Activated B cell treated with CpG ODN at 0.5 μM for 24 hours (primary cell): ENCODE results near the gene STXBP6. TPM values are rescaled to one million over a fixed set of nuclear protein-coding genes. Genes with fewer than 3 reads are reported as not detected.

Source experiments
- ATAC-seq: fragments of 200-7000 bp; cut with Tn5 transposase; one replicate; pipeline ENCODE4 v1.10.0; 2021; ENCODE audit warnings: low read depth, mild to moderate bottlenecking, moderate library complexity
- CTCF ChIA-PET: fragments of 350-600 bp; sonication (Branson Sonifier 250); formaldehyde crosslinking; loops from one replicate; lab custom pipeline; 2021; ENCODE audit warnings: antibody characterized with exemption; lab: Charles Lee
- POLR2A ChIA-PET: fragments of 350-600 bp; sonication (Branson Sonifier 250); formaldehyde crosslinking; loops from one replicate; lab custom pipeline; 2021; ENCODE audit warnings: antibody characterized with exemption; lab: Charles Lee
- DNase-seq: peaks from one replicate; pipeline ENCODE4 v3.0.0; 2022
- H3K27ac Mint-ChIP-seq: one replicate; pipeline ENCODE4 v1.8.0; 2020; ENCODE audit warnings: mixed read lengths
- H3K27me3 Mint-ChIP-seq: one replicate; pipeline ENCODE4 v1.8.0; 2021; ENCODE audit warnings: mixed read lengths
- H3K36me3 Mint-ChIP-seq: one replicate; pipeline ENCODE4 v1.8.0; 2021; ENCODE audit warnings: low read depth, mixed read lengths
- H3K4me1 Mint-ChIP-seq: one replicate; pipeline ENCODE4 v1.8.0; 2021; ENCODE audit warnings: mixed read lengths
- H3K4me3 Mint-ChIP-seq: one replicate; pipeline ENCODE4 v1.8.0; 2020; ENCODE audit warnings: mild to moderate bottlenecking, mixed read lengths
- H3K9me3 Mint-ChIP-seq: one replicate; pipeline ENCODE4 v1.8.0; 2020; ENCODE audit warnings: mixed read lengths
- intact Hi-C: fragments of 100-400 bp; cut with micrococcal nuclease; formaldehyde crosslinking; loops from one replicate; pipeline ENCODE4 v1.15.1; 2024
- total RNA-seq: library from RNA; stranded (reverse); gene quantifications from 2 replicates; pipeline ENCODE4 v1.2.3, GENCODE V29; 2022
- TF ChIP-seq, protein P1 (sequence below): fragments of 200-600 bp; IDR thresholded peaks from one replicate; pipeline ENCODE4 v1.8.0; 2022; ENCODE audit warnings: antibody characterized with exemption, mild to moderate bottlenecking

Gene STXBP6
- total RNA-seq, 1 donor from 2014 or later: 0.22 TPM

DNA sequence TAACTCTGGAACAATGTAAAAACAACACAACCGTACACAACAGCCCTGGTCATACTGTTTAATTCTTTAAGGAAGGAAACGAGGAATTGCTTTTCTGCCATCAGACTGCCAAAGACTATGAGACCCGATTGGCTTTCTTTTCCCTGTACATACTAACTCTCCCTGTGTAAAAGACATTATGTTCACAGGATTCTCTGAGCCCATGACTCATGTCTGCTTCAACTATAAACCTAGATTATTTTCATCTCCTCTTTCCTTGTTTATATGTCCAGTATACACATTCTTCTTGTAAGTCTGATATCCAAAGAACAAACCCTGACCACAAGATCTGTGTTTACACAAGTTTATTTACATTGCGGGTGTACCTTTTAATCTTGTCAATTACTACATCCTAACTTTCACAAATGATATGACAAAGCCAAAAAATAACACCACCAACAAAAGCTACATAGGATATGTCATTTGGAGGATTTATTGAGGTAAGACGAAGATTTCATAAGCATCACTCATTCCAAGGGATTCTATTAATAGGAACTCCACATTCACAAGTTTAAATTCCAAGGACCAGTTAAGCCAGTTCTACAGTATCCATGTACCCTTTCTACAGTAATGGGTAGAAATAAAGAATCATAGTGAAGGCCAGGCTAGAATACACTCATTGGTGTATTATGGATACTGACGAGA, 67.3 kb downstream of the STXBP6 start:
- TF ChIP-seq, protein P1, sequence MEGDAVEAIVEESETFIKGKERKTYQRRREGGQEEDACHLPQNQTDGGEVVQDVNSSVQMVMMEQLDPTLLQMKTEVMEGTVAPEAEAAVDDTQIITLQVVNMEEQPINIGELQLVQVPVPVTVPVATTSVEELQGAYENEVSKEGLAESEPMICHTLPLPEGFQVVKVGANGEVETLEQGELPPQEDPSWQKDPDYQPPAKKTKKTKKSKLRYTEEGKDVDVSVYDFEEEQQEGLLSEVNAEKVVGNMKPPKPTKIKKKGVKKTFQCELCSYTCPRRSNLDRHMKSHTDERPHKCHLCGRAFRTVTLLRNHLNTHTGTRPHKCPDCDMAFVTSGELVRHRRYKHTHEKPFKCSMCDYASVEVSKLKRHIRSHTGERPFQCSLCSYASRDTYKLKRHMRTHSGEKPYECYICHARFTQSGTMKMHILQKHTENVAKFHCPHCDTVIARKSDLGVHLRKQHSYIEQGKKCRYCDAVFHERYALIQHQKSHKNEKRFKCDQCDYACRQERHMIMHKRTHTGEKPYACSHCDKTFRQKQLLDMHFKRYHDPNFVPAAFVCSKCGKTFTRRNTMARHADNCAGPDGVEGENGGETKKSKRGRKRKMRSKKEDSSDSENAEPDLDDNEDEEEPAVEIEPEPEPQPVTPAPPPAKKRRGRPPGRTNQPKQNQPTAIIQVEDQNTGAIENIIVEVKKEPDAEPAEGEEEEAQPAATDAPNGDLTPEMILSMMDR: no peak
- ATAC-seq (no peak), DNase-seq (no peak)
- Mint-ChIP-seq H3K4me3 (no peak overlapping the region), H3K27me3 (peaks cover 2% of the 10 kb centered on the region), H3K27ac (no peak overlapping the region), H3K36me3 (no peaks in the 10 kb centered on the region), H3K4me1 (no peaks in the 10 kb centered on the region), H3K9me3 (no peaks in the 10 kb centered on the region)
- intact Hi-C loops: no loop called here
- ChIA-PET POLR2A (no interaction called here), CTCF (no interaction called here)

DNA sequence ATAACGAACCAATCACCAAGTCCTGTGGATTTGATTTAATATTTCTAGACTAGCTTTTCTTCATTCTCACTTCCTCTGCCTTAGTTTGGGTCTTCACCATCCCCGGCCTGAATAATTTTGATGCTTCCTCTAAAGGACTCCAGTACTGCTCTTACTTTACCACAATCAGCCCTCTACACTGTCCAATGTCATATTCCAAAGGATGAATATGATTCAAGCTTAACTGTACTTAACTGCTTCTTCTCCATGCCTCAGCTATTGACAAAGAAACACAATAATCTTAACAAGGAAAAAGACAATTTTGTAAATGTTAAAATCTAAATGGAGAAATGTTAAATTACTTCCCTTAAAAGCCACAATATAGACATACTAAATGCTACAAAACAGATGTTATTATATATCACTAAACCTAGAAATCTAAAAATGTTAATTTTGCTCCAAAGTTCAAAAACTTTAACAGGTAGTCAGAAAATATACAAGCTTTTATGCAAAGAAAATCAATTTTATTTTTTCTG, 70.2 kb downstream of the STXBP6 start:
- DNase-seq (no peak), ATAC-seq (no peak)
- POLR2A ChIA-PET: no interaction called here
- no peaks in the 10 kb centered on the region for H3K4me1 Mint-ChIP-seq
- no peaks in the 10 kb centered on the region for H3K36me3 Mint-ChIP-seq
- TF ChIP-seq, protein P1: no peak
- H3K27me3 Mint-ChIP-seq: peaks cover 2% of the 10 kb centered on the region
- intact Hi-C loops: no loop called here
- H3K4me3 Mint-ChIP-seq: no peak overlapping the region
- H3K27ac Mint-ChIP-seq: no peak overlapping the region
- CTCF ChIA-PET: no interaction called here
- H3K9me3 Mint-ChIP-seq: no peaks in the 10 kb centered on the region

GRCh38 chr14:24978862-24979724, 70.9 kb downstream of the STXBP6 start:
- intact Hi-C loops: no loop called here
- H3K27me3 Mint-ChIP-seq: peaks cover 2% of the 10 kb centered on the region
- POLR2A ChIA-PET: no interaction called here
- H3K9me3 Mint-ChIP-seq: no peaks in the 10 kb centered on the region
- DNase-seq (no peak), ATAC-seq (no peak)
- no peaks in the 10 kb centered on the region for H3K36me3 Mint-ChIP-seq
- TF ChIP-seq, protein P1: no peak
- H3K4me1 Mint-ChIP-seq: no peaks in the 10 kb centered on the region
- no peak overlapping the region for H3K4me3 Mint-ChIP-seq
- CTCF ChIA-PET: no interaction called here
- no peak overlapping the region for H3K27ac Mint-ChIP-seq

DNA sequence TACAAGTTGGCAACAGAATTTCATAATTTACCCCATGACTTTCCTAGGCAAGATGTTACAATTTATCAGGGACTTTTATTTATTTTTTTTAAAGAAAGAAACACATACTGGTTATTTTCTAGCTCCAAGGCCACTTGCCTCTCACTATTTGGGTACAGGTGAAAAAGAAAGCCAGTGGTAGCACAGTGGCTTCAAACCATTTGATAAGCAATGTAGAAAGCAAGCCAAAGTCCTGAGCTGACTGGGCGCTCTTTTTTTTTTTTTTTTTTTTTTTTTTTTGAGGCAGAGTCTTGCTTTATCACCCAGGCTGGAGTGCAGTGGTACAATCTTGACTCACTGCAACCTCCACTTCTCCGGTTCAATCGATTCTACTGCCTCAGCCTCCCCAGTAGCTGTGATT, 73.3 kb downstream of the STXBP6 start:
- ATAC-seq: no peak
- no peaks in the 10 kb centered on the region for H3K36me3 Mint-ChIP-seq
- peaks cover 2% of the 10 kb centered on the region for H3K27me3 Mint-ChIP-seq
- H3K4me3 Mint-ChIP-seq: no peak overlapping the region
- ChIA-PET CTCF (no interaction called here), POLR2A (no interaction called here)
- H3K27ac Mint-ChIP-seq: no peak overlapping the region
- intact Hi-C loops: no loop called here
- TF ChIP-seq, protein P1: no peak
- no peaks in the 10 kb centered on the region for H3K9me3 Mint-ChIP-seq
- DNase-seq: no peak
- no peaks in the 10 kb centered on the region for H3K4me1 Mint-ChIP-seq

DNA sequence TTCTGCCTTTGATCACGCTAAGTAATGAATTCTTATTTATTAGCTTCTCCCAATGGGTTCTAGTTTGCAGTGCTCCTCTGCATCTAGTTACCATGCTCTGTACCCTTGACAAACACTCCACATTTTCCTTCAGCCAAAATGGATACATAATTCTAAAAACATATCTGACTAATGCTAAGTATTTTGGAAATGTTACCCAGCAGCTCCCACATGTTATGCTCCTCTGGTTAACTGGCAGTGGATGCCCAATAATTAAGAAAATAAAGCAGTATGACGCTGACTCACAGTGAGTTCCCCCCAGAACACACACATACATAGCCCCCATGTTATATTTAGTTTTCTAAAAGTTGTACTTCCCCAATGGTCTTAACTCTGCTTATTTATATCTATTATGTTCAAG, 74.6 kb downstream of the STXBP6 start:
- DNase-seq: no peak
- ChIA-PET CTCF (no interaction called here), POLR2A (no interaction called here)
- Mint-ChIP-seq H3K36me3 (no peaks in the 10 kb centered on the region), H3K4me1 (no peaks in the 10 kb centered on the region), H3K9me3 (no peaks in the 10 kb centered on the region), H3K27ac (no peak overlapping the region), H3K27me3 (peaks cover 2% of the 10 kb centered on the region), H3K4me3 (no peak overlapping the region)
- intact Hi-C loops: no loop called here
- no peak for ATAC-seq
- TF ChIP-seq, protein P1: no peak
